ENCODE measurements around the gene UGT1A5.
"Not testable (repeated sequence)": the region's sequence is repeated elsewhere in the genome, so short reads cannot be mapped to it uniquely, and the experiment has no call there.

UGT1A5 gene

DNA sequence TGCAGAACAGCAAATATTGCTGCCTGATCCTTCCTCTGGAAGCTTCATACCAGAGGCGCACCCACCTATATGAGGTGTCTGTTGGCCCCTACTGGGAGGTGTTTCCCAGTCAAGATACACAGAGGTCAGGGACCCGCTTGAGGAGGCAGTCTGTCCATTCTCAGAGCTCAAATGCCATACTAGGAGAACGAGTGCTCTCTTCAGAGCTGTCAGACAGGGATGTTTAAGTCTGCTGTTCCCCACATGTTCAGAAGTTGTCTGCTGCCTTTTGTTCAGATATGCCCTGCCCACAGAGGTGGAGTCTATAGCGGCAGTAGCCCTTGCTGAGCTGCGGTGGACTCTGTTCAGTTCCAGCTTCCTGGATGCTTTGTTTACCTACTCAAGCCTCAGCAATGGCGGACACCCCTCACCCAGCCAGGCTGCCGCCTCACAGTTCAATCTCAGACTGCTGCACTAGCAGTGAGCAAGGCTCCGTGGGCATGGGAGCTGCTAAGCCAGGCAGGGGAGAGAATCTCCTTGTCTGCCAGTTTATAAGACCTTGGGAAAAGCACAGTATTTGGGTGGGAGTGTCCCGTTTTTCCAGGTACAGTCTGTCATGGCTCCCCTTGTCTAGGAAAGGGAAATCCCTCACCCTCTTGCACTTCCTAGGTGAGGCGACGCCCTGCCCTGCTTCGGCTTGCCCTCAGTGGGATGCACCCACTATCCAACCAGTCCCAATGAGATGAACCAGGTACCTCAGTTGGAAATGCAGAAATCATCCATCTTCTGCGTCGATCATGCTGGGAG is 24.4 kb downstream of the UGT1A5 start:
- DNase-seq, result not testable (repeated sequence)

DNA sequence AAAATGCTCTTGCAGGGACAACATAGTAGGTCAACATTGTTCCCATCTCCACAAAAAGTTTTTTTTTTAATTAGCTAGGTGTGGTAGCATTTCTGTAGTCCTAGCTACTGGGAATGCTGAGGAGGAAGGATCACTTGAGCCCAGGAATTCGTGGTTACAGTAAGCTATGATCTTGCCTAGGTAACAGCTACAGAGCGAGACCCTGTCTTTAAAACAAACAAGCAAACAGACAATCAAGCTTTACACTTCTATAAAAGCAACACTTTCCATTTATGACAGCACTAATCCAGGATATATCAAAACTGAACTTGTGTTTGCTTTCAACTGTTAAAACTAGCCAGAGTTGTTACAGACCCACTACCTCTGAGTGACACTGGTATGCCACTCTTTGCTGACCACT is 28.2 kb downstream of the UGT1A5 start:
- intact Hi-C loops (cut with DNase I), result no loop called here
- no peak for DNase-seq

More for the DNA sequence above, 24.4 kb downstream of the UGT1A5 start:
- intact Hi-C loops (cut with DNase I), result not testable (repeated sequence)

DNA sequence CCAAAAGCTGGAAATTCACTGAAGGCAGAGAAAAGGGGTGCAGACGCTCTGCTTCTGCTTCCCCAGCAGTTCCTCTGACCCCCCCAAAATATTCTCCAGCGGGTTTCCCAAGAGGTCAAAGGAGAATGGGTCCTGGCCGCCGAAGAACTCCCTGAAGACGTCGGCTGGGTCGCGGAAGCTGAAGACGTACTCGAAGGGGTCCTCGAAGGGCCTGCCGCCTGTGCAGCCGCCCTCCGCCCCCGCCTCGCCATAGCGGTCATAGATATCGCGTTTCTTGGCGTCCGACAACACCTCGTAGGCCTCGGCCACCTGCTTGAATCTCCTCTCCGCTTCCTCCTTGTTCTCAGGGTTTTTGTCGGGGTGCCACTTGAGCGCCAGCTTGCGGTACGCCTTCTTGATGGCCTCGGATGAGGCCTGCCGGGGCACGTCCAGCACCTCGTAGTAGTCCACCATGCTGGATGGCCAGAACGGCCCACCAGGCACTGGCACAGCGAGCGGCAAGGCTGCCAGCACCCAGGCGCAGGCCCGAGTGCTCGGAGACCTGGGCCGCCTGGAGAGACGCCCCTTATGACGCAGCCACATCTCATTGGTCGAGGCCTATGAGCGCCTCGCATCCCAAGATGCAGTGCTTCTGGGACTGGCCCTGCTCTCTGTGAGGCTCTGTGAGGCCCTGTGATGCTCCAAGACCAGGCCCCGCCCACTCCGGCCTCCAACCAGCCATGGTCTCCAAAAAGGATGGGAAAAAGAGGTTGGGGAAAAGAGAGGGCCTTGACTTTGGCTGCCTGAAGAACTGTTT is 31.0 kb downstream of the UGT1A5 start:
- intact Hi-C loops (cut with DNase I), result no loop called here

DNA sequence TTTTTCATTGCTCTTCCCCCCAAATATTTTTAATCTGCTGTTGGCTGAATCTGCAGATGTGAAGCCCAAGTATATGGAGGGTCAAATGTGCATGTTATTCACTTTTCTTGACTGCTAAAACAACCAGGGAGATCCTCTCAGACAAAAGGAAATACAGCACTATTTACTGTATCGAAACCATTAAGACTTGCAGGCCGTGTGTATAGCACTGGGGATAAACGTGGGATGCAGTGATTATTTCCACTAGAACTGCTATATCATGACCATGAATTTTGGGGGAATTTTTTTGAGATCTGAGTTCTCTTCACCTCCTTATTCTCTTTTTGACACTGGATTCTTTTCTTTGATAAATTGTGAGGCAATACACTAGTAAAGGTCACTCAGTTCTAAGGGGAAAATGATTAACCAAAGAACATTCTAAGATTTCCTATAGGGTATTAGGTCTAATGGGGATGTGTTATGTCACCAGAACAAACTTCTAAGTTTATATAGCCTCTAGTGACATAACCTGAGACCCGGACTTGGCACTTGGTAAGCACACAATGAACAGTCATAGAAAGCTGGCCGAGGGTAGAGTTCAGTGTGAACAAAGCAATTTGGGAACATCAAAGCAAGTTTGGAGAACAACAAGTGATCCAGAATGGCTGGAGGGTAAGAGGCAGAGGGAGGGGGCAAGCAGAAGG is 32.5 kb downstream of the UGT1A5 start:
- intact Hi-C loops (cut with DNase I), result no loop called here
- DNase-seq, result no peak

More for the DNA sequence above, 31.0 kb downstream of the UGT1A5 start:
- no peak for DNase-seq

DNA sequence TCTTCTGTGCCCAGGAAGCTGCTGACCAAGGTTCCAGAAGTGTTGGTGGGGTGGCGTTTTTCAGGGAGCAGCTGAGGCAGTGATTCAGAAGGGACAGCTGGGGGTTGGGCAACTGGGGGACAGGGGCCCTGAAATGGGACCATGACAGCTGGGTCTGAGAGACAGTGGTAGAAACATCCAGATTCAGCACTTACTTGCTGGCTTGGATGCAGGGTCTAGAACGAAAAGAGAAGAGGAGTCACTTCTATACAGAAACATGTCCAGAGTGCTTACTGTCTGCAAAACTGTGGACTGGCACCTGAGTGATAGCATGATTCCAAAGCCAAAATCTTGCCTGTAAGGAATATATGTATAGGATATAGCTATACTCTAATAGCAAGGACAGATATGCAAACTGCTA is 33.1 kb downstream of the UGT1A5 start:
- DNase-seq; intact Hi-C loops (cut with DNase I): not testable (repeated sequence)

DNA sequence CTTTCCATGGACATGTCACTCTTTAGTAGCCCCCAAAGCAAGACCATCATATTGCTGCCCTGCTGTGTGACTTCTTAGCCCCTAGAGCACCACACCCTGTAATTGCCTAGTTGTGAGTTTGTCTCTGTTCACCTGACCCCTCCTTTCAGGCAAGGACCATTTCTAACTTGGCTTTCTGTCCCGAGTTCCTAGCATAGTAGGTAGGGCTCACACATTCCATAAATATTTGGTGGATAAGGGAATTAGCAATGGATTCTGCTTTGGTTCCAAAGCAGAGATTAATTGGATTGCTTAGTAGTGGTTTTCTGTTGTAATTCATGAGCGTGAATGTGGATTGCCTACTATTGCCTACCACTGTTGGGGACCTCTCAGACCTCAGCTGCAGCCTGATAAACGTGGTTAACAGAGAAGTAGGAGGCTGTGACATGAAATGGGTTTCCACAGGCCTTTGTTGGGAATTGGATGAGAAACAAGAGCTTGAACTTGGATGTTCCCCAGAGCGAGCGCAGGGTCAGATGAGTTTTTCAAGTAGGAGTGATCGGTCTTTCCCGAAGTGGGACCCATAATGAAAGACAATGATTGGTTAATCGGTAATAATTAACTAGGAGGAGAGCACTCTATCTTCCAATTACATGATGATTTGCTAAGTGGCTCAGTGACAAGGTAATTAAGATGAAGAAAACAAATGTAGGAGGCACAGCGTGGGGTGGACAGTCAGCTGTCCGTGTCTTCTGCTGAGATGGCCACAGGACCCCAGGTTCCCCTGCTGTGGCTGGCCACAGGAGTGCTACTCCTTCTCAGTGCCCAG is 34.0 kb downstream of the UGT1A5 start:
- DNase-seq, result no peak
- intact Hi-C loops (cut with DNase I), result no loop called here

DNA sequence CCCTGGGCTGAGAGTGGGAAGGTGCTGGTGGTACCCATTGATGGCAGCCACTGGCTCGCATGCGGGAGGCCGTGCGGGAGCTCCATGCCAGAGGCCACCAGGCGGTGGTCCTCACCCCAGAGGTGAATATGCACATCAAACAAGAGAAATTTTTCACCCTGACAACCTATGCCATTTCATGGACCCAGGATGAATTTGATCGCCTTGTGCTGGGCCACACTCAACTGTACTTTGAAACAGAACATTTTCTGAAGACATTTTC is 34.5 kb downstream of the UGT1A5 start:
- no peak for DNase-seq

DNA sequence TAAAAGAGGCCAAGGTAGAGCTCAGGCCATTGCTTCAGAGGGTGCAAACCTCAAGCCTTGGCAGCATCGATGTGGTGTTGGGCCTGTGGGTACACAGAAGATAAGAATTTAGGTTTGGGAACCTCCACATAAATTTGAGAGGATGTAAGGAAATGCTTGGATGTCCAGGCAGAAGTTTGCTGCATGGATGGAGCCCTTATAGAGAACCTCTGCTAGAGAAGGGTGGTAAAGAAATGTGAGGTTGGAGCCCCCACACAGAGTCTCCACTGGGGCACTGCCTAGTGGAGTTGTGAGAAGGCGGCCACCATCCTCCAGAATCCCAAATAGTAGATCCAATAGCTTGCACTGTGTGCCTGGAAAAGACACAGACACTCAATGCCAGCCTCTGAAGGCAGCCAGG is 38.0 kb downstream of the UGT1A5 start:
- DNase-seq; intact Hi-C loops (cut with DNase I): not testable (repeated sequence)

More for the DNA sequence above, 34.5 kb downstream of the UGT1A5 start:
- intact Hi-C loops (cut with DNase I), result no loop called here

DNA sequence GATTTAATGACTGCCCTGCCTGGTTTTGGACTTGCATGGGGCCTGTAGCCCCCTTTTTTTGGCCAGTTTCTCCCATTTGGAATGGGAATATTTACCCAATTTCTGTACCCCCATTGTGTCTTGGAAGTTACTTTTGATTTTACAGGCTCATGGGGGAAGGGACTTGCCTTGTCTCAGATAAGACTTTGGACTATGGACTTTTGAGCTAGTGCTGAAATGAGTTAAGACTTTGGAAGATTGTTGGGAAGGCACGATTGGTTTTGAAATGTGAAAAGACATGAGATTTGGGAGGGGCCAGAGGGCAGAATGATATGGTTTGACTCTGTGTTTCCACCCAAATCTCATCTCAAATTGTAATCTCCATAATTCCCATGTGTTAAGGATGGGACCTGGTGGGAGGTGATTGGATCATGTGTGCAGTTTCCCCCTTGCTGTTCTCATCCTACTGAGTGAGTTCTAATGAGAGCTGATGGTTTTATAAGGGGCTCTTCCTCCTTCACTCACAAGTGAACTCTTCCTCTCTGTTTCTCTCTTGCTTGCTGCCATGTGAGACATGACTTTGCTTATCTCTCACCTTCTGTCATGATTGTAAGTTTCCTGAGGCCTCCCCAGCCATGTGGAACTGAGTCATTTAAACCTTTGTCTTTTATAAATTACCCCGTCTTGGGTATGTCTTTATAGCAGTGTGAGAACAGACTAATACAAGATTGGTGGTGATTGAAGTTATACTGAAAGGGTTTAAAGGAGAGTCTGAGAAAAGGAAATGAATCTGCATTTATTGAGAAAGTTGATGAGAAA is 38.7 kb downstream of the UGT1A5 start:
- intact Hi-C loops (cut with DNase I); DNase-seq: not testable (repeated sequence)

DNA sequence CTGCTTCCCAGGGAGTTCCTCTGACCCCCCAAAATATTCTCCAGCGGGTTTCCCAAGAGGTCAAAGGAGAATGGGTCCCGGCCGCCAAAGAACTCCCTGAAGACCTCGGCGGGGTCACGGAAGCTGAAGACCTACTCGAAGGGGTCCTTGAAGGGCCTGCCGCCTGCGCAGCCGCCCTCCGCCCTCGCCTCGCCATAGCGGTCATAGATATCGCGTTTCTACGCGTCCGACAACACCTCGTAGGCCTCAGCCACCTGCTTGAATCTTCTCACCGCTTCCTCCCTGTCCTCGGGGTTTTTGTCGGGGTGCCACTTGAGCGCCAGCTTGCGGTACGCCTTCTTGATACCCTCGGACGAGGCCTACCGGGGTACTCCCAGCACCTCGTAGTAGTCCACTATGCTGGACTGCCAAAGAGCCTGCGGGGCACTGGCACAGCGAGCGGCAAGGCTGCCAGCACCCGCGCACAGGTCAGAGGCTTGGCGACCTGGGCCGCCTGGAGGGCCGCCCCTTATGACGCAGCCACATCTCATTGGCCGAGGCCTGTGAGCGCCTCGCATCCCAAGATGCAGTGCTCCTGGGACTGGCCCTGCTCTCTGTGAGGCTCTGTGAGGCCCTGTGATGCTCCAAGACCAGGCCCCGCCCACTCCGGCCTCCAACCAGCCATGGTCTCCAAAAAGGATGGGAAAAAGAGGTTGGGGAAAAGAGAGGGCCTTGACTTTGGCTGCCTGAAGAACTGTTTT is 42.3 kb downstream of the UGT1A5 start:
- intact Hi-C loops (cut with DNase I), result no loop called here
- no peak for DNase-seq

DNA sequence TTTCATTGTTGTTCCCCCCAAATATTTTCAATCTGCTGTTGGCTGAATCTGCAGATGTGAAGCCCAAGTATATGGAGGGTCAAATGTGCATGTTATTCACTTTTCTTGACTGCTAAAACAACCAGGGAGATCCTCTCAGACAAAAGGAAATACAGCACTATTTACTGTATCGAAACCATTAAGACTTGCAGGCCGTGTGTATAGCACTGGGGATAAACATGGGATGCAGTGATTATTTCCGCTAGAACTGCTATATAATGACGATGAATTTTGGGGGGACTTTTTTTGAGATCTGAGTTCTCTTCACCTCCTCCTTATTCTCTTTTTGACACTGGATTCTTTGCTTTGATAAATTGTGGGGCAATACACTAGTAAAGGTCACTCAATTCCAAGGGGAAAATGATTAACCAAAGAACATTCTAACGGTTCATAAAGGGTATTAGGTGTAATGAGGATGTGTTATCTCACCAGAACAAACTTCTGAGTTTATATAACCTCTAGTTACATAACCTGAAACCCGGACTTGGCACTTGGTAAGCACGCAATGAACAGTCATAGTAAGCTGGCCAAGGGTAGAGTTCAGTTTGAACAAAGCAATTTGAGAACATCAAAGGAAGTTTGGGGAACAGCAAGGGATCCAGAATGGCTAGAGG is 43.8 kb downstream of the UGT1A5 start:
- no peak for DNase-seq
- intact Hi-C loops (cut with DNase I), result no loop called here

DNA sequence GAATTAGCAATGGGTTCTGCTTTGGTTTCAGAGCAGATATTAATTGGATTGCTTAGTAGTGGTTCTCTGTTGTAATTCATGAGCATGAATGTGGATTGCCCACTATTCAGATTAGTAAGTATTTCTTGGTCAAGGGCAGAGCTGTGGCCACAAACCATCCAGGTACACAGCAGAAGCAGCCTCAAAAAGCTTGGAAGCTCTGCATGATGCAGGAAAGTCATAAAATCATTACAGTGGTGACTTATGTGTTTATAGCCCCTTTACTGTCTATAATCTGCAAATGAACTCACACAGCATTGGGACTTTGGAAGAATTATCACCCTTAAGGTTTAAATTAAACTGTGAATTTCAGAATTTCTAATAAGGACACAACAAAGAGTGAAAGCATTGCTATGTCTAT is 45.4 kb downstream of the UGT1A5 start:
- intact Hi-C loops (cut with DNase I), result no loop called here
- DNase-seq, result no peak

DNA sequence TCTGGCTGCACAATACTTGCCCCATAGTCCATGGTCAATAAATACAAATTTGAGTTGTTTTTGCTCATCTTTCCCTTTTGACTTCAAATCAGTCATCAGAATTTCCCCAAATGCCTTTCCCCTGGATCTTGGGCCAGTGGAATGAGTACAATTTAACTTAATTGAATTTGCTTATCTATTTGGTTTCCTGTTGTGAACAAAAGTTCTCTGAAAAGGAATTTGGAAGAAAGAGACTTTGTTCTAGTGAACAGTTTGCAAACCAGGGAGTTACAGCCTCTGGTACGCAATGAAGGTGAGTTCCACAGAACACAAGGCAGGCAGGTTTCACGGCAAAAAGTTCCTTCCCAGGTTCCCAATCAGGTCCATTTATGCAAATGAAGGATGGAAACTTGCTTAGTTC is 46.1 kb downstream of the UGT1A5 start:
- DNase-seq, result no peak

DNA sequence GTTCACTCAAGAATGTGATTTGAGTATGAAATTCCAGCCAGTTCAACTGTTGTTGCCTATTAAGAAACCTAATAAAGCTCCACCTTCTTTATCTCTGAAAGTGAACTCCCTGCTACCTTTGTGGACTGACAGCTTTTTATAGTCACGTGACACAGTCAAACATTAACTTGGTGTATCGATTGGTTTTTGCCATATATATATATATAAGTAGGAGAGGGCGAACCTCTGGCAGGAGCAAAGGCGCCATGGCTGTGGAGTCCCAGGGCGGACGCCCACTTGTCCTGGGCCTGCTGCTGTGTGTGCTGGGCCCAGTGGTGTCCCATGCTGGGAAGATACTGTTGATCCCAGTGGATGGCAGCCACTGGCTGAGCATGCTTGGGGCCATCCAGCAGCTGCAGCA is 47.3 kb downstream of the UGT1A5 start, which contains the start of gene UGT1A1:
TSS of gene UGT1A1 (plus strand) at position 228 of the 400 bp plus-strand sequence. CDS start at position 246, 18 bp downstream.
- intact Hi-C loops (cut with DNase I), result no loop called here
- DNase-seq, result no peak

More for the DNA sequence above, 46.1 kb downstream of the UGT1A5 start:
- intact Hi-C loops (cut with DNase I), result no loop called here

DNA sequence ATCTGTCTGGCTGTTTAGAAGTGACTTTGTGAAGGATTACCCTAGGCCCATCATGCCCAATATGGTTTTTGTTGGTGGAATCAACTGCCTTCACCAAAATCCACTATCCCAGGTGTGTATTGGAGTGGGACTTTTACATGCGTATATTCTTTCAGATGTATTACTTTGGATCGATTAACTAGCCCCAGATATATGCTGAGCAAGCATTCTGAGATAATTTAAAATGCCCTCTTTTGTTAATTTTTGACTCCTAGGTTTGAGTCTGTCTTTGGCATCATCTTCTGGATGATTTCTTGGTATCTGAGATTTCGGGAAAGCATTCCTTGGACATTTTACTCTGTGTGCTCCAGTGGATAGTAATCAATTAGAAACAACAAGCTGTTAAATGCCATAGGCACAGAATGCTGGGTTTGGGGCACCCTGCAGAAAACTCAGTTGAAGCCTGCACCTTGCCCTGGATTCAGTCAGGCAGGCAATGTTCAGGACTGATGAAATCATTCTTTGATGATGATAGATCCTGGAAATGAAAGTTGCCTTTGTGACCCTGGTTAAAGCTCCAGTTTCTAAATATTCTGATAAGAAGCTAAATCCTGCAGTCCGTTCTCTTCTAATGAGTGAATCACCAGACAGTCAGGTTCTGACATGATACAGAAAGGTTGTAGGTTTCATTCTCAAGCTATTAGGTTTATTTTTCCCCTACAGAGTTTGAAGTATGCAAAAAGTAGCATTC is 48.5 kb downstream of the UGT1A5 start:
- no peak for DNase-seq
- intact Hi-C loops (cut with DNase I), result no loop called here

DNA sequence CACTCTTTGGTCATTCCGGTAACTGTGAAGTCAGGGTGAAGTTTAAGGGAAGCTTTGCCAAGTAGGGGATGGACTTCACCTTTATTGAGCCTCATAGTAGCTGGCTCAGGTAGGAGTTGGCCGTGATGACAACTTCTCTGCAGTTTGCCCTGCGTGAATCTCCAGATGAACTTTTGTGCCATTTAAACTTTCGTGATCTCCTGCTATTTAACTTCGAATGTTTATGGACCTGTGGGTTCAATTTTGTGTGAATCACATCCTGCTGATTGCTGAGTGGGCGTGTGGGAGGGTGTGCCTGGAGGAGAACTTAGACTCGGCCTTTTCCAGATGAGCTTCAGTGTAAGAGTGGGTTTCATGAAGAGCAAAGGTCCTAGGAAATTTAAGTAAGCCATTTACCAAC is 51.6 kb downstream of the UGT1A5 start:
- DNase-seq, result no peak
- intact Hi-C loops (cut with DNase I), result no loop called here

DNA sequence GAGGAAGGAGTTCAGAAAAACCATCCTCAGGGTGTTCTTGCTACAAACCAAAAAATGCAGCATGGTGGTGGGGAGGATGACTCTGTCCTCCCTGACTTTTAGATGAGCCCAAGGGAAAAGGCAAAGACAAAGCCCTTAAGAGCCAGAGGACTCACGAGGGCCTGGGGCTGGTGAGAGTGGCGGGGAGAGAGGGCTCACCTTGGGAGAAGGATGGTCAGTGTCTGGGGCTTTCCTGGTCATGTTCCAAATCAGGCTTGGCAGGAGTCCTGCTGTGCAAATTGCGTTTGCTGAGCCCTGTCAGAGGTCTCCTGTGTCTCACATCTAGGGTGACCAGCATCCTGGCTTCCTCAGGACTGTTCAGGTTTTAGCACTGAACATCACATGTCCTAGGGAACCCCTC is 52.1 kb downstream of the UGT1A5 start:
- intact Hi-C loops (cut with DNase I), result no loop called here
- DNase-seq, result no peak
